SIG-M5 treated with dmso at 0.1 percent for 504 hours (cell line): ENCODE measurements around the gene TTYH2.

Experiments
- DNase-seq: peaks from one replicate; lab custom pipeline; 2025; ENCODE audit not compliant: unreplicated experiment; lab: John Stamatoyannopoulos, UW

TTYH2 gene

GRCh38 chr17:74233937-74234336 is 20.6 kb downstream of the TTYH2 start:
- DNase-seq: no peak

DNA sequence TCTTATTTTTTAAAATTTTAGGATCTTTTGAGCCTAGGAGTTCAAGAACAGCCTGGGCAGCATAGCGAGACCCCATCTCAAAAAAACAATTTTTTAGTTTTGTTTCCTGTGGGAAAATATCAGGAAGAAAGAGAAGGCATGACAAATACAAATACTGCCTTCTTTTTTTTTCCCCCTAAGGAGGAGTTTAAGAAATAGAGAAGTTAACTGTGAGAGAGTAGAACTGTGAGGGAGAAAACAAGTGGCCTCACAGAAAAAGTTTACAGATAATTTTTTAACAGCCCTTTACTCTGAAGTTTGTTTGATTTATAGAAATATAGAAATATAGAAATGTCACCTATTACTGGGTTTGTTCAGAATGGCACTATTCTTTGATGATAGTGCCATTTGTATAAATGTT is 21.1 kb downstream of the TTYH2 start:
- peak; percentile 23 for DNase-seq

GRCh38 chr17:74235040-74235581 is 21.7 kb downstream of the TTYH2 start:
- peak; percentile 33 for DNase-seq

DNA sequence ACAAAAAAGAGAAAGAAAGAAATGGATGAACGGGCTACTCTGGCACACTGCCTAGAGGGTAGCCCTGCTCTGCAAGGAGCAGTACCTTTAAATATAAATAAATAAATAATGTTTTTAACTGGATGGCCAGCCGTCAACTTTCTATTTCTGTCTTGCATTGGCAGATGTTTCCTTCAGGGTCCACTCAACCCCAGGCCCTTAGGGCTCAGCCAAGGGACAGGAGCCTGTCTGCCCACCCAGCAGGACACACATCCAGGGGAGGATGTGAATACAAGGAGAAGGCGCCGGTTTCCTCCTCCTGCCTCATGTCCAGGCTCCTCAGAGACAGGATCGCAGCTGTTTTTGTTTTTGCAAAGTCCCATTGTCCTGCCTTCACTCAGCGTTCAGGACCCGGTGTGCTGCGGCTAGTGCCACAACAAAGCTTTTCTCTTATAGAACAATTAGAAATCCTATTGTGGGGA is 22.6 kb downstream of the TTYH2 start:
- no peak for DNase-seq

- no peak for DNase-seq
These were observed 23.9 kb downstream of the TTYH2 start for GRCh38 chr17:74237321-74237720.

- DNase-seq: peak; percentile 88
These were observed 25.8 kb downstream of the TTYH2 start for GRCh38 chr17:74239172-74239571.

DNA sequence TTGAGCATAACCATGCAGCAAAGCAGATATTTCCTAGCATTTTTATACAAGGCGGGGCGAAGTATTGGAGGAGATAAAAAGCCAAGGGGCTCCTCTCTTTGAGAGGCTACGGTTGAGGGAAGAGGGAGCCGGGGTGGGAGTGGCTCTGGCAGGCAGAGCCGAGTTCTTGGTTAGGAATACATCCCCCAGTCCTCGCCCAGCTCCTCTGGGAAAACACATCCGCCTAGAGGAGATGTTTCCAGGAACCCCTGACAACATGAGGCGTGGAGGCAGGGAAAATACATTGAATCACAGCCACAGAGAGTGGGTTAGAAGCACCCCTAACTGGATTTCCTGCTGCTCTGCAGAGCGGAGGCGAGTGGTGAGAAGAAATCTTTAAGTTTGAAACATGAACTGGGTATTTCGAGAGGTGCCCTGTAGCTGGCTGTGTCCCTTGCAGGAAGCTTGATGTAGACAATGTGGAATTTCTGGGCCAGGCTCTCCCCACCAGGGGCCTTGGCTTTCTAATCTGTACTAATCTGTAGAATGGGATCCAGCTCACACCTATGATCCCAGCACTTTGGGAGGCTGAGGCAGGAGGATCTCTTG is 27.3 kb downstream of the TTYH2 start:
- DNase-seq: no peak

GRCh38 chr17:74241431-74241830 is 28.1 kb downstream of the TTYH2 start:
- no peak for DNase-seq

DNA sequence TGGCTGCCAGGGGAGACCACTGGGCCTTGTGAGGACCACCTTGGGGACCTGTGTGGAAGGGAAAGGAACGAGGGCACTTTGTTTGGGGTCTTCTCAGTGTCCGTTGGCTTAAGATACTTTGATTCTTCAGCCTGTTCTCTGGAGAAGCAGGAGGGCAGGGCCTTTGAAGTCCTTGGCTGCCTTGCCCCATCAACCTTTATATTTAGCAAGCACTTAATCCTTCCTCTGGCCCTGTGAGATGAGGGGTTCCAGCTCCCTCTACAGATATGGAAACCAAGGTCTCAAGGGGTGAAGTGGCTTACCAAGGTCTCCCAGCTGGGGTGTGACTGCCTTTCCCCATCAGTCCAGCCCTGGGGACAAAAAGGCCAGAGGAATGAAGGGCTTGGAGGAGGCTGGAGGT is 28.5 kb downstream of the TTYH2 start:
- DNase-seq: no peak

GRCh38 chr17:74243013-74243755 is 29.8 kb downstream of the TTYH2 start:
- no peak for DNase-seq

DNA sequence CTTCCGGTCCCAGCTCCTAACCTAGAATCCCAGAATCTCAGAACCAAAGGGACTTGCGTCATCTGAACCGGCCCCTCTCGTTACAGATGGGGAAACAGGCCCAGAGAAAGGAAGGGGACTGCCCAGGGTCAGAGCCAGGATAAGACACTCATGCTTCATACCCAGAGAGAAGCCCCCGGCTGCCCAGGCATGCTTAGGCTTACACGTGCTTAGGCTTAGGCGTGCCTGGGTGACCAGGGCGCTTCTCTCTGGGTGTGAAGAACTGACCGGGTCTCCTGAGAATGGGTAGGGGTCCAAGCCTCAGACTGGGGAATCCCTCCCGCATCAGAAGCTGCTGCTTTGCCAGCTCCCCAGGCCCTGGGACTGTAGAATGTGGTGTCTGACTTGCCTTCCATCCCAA is 30.8 kb downstream of the TTYH2 start:
- no peak for DNase-seq

GRCh38 chr17:74244548-74244947 is 31.2 kb downstream of the TTYH2 start:
- no peak for DNase-seq

GRCh38 chr17:74245145-74245831 is 31.9 kb downstream of the TTYH2 start:
- no peak for DNase-seq

- no peak for DNase-seq
These were observed 32.5 kb downstream of the TTYH2 start for GRCh38 chr17:74245871-74246270.

DNA sequence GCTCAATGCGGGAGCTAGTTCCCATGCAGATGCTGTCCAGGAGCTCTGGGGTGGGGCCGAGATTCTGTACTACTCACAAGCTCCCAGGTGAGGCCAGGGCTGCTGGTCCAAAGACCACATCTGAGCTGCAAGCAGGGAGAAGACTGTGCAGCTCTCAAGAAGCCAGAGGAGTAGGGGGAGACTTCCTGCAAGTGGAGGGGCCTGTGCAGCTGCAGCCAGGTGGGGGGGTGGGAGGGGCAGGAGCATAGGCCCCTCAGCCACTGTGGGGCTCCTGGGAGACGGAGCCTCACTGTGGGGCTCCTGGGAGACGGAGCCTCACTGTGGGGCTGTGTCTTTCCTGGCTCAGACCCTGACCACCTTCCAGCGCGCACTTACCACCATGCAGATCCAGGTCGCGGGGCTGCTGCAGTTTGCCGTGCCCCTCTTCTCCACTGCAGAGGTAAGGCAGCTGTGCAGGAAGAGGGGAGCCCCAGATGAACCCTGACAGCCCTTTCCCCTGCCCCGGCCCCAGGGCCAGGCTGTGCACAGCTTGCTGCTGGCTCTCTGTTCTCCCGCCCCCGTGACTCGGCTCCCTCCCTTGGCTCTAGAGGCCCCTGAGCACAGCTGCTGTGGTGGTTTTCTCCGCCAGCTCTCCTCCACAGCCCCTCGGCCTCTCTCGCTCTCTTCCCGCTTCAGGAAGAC is 36.4 kb downstream of the TTYH2 start:
- no peak for DNase-seq

DNA sequence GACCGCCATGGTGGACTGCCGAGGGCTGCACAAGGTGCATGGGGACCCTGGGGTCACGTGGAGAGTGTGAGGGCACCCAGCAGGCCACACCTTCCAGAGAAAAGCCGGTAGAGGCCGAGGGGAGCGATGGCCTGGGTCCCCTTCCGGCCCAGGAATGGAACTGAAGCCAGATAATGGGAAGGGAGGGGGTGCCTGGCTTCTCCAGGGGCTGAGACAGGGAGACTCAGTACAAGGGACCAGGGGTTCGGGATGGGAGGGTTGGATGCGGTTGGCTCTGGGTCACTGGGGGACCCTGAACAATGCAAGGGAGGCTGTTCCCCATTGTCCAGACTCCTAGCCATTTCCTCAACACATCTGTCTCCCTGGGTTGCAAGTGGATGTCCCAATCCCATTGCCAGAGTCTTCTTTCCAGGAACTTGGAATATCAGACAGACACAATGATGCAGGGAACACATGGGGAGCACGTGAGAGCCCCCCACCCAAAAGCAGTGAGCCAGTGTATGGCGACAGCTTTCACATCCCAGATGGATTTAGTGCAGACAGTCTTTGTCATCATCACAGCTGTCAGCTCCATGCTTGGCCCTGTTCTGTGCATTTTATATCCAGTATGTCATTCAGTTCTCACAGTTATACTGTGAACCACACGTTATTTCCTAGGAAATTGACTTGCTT is 37.1 kb downstream of the TTYH2 start:
- no peak for DNase-seq

- DNase-seq: no peak
These were observed 37.7 kb downstream of the TTYH2 start for GRCh38 chr17:74251051-74251450.

DNA sequence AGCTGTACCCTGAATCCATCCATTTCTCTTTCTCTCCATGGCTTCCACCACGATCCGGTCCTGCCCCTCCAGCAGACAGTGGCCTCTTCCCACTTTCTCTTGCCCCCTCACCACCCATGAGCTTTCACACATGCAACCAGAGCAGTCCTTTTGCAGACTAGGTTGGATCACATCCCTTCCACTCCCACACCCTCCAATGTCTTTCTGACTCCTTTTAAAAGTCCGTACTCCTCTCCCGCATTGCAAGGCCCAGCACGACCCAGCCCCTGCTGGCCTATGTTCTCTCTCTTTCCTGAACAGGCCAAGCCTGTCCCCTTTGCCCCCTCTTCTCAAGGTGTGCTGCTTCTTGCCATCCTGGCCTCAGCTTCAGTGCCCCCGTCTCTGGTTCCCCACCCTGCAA is 38.2 kb downstream of the TTYH2 start:
- DNase-seq: no peak

DNA sequence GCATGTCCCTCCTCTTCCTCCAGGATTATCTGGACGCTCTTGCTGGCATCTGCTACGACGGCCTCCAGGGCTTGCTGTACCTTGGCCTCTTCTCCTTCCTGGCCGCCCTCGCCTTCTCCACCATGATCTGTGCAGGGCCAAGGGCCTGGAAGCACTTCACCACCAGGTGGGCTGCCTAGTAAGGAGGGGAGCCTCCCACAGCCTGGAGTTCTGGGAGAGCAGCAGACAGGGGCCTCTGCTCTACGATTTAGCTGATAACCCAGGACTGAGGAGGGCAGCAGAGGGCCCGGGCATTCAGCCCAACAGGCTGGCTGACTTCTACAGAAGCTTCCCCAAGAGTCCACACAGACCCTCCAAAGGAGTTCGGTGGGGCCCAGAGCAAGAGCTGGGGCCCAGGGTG is 38.8 kb downstream of the TTYH2 start:
- DNase-seq: no peak

- DNase-seq: no peak
These were observed 39.7 kb downstream of the TTYH2 start for GRCh38 chr17:74253036-74253435.

DNA sequence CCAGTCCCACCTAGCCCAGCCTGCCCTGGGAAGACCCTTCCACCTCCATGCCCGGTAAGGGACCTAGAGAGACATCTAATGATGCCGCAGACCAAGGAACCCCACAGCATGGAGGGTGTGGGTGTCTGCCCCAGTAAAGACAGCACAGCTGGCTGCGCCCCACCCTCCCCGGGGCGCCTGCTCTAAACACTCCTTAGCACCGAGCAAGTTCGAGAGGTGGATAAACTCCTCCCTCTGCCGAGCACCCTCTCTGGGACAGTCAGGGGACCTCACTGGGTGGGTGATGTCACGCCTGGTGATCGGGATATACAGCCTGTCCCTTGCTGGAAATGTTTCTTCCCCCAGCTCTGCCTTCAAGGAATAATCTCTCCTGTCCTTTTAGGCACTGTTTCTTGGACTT is 43.9 kb downstream of the TTYH2 start:
- DNase-seq: no peak
